ENCODE results near the gene MACF1.
A peak's percentile ranks its signal among the peaks of the same experiment; 100 is the strongest.

The MACF1 gene

DNA sequence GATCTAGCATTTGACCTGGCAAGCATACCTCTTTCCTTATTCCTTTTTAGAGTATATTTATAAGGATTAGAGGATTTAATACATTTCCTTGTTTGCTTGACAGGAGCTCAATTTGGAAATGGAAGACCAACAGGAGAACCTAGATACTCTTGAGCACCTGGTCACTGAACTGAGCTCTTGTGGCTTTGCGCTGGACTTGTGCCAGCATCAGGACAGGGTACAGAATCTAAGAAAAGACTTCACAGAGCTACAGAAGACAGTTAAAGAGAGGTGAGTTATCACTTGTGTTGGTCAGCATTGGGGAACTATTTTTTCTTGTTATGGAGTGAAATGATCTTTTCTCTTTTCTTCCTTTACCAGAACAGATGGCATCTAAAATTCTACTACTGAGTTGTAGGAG lies 163.6 kb downstream of the MACF1 start:
- DNase-seq (no peak), ATAC-seq (replicated peaks) (no peak)
- Mint-ChIP-seq H3K9me3 (no peaks in the 10 kb centered on the region), H3K4me1 (no peaks in the 10 kb centered on the region), H3K27me3 (no peaks in the 10 kb centered on the region), H3K36me3 (peaks cover 32 to 60% of the 10 kb centered on the region in 2 donors), H3K4me3 (no peak overlapping the region), H3K27ac (no peak overlapping the region)

DNA sequence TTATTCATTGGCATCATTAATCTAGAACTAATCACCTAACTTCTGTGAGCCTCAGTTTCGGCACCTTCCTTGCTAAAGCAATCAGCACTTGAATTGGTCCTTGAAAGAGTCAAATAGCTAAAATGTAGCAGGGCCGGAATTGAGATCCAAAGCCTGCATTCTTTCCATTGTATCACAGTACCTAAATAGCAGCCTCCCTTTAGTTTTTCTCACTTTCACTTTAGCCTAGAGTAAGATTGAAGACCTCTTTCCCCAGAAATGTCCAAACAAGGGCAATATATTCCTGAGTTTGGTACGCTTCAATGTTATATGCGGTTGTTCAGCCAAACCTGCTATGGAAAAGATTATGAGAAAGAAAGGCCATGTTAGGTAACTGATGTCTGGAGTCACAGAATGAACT lies 165.1 kb downstream of the MACF1 start:
- ATAC-seq (replicated peaks) (no peak), DNase-seq (no peak)
- H3K27ac Mint-ChIP-seq: no peak overlapping the region
- H3K4me1 Mint-ChIP-seq: no peaks in the 10 kb centered on the region
- H3K27me3 Mint-ChIP-seq: no peaks in the 10 kb centered on the region
- H3K9me3 Mint-ChIP-seq: no peaks in the 10 kb centered on the region
- H3K4me3 Mint-ChIP-seq: no peak overlapping the region
- peaks cover 30 to 53% of the 10 kb centered on the region in 2 donors for H3K36me3 Mint-ChIP-seq

DNA sequence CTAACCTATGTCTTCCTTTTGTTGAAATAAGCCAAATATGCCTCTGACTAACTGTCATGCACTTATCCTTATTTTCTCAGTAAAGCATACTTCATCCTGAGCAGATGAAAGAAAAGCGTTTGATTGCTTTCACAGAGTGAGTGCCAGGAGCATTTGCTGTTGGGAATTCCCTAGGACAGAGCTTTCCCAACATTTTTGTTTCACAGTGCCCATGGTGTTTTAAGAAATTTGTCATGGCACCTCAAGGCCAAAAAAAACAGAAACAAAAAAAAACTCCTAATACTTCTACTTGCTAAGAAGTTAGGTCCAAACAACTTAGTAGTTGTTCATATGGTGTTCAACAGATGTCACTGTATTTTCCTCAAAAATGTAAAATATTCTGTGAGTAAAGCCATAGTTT lies 166.1 kb downstream of the MACF1 start:
- H3K4me3 Mint-ChIP-seq: no peak overlapping the region
- ATAC-seq (replicated peaks) (no peak), DNase-seq (no peak)
- peaks cover 27 to 53% of the 10 kb centered on the region in 2 donors for H3K36me3 Mint-ChIP-seq
- H3K27me3 Mint-ChIP-seq: no peaks in the 10 kb centered on the region
- no peak overlapping the region for H3K27ac Mint-ChIP-seq
- no peaks in the 10 kb centered on the region for H3K9me3 Mint-ChIP-seq
- no peaks in the 10 kb centered on the region for H3K4me1 Mint-ChIP-seq

DNA sequence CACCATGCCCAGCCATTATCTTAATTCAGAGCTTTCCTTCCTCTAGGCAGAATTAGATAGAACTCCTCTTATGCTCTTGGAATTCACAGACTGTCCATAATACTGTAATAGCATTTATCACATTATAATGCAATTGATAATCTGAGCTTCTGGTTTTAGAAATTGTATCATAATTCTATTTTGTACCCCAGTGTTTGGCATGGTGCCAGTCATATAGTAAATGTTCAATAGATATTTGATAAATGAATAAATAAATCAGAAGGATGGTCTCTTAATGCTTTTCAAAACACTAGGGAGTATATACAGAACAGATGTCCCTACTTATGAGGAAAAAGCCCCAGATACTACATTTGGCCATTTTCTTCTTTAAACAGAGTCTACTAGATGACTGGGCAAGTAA lies 167.6 kb downstream of the MACF1 start:
- Mint-ChIP-seq H3K4me3 (no peak overlapping the region), H3K36me3 (peaks cover 24 to 51% of the 10 kb centered on the region in 2 donors), H3K9me3 (no peaks in the 10 kb centered on the region), H3K27ac (no peak overlapping the region), H3K27me3 (no peaks in the 10 kb centered on the region), H3K4me1 (no peaks in the 10 kb centered on the region)
- ATAC-seq (replicated peaks) (no peak), DNase-seq (no peak)

DNA sequence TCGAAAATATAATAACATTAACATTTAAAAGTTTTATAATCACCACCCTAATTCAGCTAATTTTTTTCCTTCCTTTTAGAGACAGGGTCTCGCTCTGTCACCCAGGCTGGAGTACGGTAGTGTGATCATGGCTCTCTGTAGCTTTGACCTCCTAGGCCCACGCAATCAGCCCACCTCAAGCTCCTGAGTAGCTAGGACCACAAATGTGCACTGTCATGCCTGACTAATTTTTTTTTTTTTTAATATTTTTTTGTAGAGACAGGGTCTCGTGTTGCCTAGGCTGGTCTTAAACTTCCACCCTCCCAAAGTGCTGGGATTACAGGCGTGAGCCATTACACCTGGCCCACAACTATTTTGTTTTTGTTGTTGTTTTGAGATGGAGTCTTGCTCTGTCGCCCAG lies 172.2 kb downstream of the MACF1 start:
- H3K4me3 Mint-ChIP-seq: no peak overlapping the region

DNA sequence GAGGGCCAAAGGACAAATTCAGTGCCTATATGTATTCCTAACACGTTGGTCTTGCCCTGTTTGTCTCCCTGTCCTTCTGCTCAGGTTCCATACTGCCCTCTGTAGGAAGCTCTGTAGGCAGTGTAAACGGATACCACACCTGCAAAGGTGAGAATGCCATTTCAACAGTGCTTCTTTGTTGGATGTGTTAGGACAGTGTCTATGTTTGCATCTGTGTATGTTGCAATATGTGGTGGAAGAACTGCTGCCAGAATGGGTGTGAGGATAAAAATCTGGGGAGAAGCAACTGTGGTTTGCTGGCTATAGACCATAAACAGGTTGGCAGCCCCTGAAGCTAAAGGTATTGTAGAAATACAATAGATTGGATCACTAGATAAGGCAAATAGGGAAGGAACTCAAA lies 173.9 kb downstream of the MACF1 start:
- H3K27ac Mint-ChIP-seq: no peak overlapping the region
- DNase-seq (no peak), ATAC-seq (replicated peaks) (no peak)
- no peaks in the 10 kb centered on the region for H3K27me3 Mint-ChIP-seq
- no peak overlapping the region for H3K4me3 Mint-ChIP-seq
- H3K4me1 Mint-ChIP-seq: no peaks in the 10 kb centered on the region
- no peaks in the 10 kb centered on the region for H3K9me3 Mint-ChIP-seq
- H3K36me3 Mint-ChIP-seq: peaks cover 9 to 25% of the 10 kb centered on the region in 2 donors

More for the DNA sequence above, 172.2 kb downstream of the MACF1 start:
- DNase-seq: no peak
- Mint-ChIP-seq H3K36me3 (peaks cover 16 to 38% of the 10 kb centered on the region in 2 donors), H3K4me1 (no peaks in the 10 kb centered on the region), H3K27me3 (no peaks in the 10 kb centered on the region), H3K9me3 (no peaks in the 10 kb centered on the region), H3K27ac (no peak overlapping the region)
- ATAC-seq (replicated peaks): no peak

DNA sequence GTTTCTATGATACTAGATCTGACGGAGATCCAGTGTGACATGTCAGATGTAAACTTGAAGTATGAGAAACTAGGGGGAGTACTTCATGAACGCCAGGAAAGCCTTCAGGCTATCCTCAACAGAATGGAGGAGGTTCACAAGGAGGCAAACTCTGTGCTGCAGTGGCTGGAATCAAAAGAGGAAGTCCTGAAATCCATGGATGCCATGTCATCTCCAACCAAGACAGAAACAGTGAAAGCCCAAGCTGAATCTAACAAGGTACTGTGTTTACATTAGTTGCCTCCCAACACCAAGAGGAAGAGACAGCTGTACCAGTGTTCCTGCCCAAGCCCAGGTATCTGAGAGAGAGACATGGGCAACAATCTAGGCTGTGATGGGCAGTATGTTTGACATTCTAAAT lies 174.7 kb downstream of the MACF1 start:
- peaks cover 12 to 29% of the 10 kb centered on the region in 2 donors for H3K36me3 Mint-ChIP-seq

DNA sequence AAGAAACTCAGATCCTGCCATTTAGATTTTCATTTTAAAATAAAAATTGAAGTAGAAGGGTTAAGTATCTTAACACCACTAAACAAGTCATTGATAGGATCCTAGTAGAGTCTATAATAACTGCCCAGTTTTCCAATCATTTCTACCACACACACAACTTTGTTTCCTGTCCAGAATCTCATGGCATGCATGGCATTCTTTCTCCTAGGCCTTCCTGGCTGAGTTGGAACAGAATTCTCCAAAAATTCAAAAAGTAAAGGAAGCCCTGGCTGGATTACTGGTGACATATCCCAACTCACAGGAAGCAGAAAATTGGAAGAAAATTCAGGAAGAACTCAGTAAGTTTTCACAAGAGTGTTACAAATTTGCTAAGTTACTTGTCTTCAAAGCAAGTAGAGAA lies 175.5 kb downstream of the MACF1 start:
- H3K27me3 Mint-ChIP-seq: no peaks in the 10 kb centered on the region
- no peaks in the 10 kb centered on the region for H3K9me3 Mint-ChIP-seq
- no peak overlapping the region for H3K27ac Mint-ChIP-seq
- no peak for DNase-seq
- H3K36me3 Mint-ChIP-seq: peaks cover 13 to 30% of the 10 kb centered on the region in 2 donors
- ATAC-seq (replicated peaks): no peak
- no peak overlapping the region for H3K4me3 Mint-ChIP-seq
- H3K4me1 Mint-ChIP-seq: no peaks in the 10 kb centered on the region

More for the DNA sequence above, 174.7 kb downstream of the MACF1 start:
- Mint-ChIP-seq H3K27ac (no peak overlapping the region), H3K27me3 (no peaks in the 10 kb centered on the region), H3K4me3 (no peak overlapping the region), H3K4me1 (no peaks in the 10 kb centered on the region), H3K9me3 (no peaks in the 10 kb centered on the region)
- DNase-seq (no peak), ATAC-seq (replicated peaks) (no peak)

DNA sequence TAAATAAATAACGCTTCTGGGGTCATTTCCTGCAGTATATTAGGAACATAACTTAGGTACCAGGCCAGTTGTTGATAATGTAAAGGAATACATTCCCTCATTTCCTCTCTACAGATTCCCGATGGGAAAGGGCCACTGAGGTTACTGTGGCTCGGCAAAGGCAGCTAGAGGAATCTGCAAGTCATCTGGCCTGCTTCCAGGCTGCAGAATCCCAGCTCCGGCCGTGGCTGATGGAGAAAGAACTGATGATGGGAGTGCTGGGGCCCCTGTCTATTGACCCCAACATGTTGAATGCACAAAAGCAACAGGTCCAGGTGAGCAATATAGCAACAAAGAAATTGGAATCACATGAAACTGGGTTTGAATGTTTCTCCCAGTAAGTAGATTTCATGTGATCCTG lies 177.3 kb downstream of the MACF1 start:
- no peak overlapping the region for H3K27ac Mint-ChIP-seq
- H3K27me3 Mint-ChIP-seq: no peaks in the 10 kb centered on the region
- H3K36me3 Mint-ChIP-seq: peaks cover 17 to 37% of the 10 kb centered on the region in 2 donors
- H3K9me3 Mint-ChIP-seq: no peaks in the 10 kb centered on the region
- DNase-seq (no peak), ATAC-seq (replicated peaks) (no peak)
- no peaks in the 10 kb centered on the region for H3K4me1 Mint-ChIP-seq
- H3K4me3 Mint-ChIP-seq: no peak overlapping the region

DNA sequence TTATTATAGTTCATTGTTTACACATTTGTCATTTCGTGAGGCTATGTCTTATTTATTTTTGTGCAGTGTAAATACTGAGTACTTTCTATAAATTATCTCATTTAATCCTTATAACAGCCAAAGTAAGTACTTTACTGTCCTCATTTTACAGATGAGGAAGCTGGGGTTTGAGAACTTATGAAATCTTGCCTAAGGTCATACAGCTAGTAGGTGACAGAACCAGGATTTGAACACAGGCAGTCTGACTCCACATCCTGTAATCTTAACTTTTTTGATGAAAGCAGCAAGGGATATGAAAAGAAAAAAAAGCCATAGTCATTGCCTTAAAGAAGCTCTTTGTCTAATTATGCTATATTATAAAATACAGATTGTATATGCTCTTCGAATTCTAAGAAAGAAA lies 179.8 kb downstream of the MACF1 start:
- H3K4me3 Mint-ChIP-seq: no peak overlapping the region
- peaks cover 0 to 2% of the 10 kb centered on the region in 2 donors for H3K4me1 Mint-ChIP-seq
- no peaks in the 10 kb centered on the region for H3K9me3 Mint-ChIP-seq
- peaks cover 31 to 41% of the 10 kb centered on the region in 2 donors for H3K36me3 Mint-ChIP-seq
- H3K27me3 Mint-ChIP-seq: no peaks in the 10 kb centered on the region
- no peak overlapping the region for H3K27ac Mint-ChIP-seq
- ATAC-seq (replicated peaks): no peak
- no peak for DNase-seq

DNA sequence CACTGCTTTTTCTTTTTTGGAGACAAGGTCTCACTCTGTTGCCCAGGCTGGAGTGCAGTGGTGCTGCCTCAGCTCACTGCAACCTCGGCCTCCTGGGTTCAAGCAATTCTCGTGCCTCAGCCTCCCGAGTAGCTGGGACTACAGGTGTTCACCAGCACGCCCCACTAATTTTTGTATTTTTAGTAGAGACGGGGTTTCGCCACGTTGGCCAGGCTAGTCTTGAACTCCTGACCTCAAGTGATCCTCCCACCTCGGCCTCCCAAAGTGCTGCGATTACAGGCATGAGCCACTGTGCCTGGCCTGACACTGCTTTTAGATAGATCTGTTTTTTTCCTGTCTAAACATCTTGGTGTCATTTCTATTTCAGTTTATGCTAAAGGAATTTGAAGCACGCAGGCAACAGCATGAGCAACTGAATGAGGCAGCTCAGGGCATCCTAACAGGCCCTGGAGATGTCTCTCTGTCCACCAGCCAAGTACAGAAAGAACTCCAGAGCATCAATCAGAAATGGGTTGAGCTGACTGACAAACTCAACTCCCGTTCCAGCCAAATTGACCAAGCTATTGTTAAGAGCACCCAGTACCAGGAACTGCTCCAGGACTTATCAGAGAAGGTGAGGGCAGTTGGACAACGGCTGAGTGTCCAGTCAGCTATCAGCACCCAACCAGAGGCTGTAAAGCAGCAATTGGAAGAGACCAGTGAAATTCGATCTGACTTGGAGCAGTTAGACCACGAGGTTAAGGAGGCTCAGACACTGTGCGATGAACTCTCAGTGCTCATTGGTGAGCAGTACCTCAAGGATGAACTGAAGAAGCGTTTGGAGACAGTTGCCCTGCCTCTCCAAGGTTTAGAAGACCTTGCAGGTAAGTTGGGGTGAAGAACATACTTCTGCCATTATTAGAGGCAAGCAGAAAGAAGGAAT lies 180.8 kb downstream of the MACF1 start:
- Mint-ChIP-seq H3K27ac (peak overlapping the region; percentile 42), H3K9me3 (no peaks in the 10 kb centered on the region), H3K4me3 (no peak overlapping the region), H3K27me3 (no peaks in the 10 kb centered on the region), H3K4me1 (peaks cover 0 to 2% of the 10 kb centered on the region in 2 donors), H3K36me3 (peaks cover 34 to 47% of the 10 kb centered on the region in 2 donors)
- DNase-seq (no peak), ATAC-seq (replicated peaks) (no peak)

DNA sequence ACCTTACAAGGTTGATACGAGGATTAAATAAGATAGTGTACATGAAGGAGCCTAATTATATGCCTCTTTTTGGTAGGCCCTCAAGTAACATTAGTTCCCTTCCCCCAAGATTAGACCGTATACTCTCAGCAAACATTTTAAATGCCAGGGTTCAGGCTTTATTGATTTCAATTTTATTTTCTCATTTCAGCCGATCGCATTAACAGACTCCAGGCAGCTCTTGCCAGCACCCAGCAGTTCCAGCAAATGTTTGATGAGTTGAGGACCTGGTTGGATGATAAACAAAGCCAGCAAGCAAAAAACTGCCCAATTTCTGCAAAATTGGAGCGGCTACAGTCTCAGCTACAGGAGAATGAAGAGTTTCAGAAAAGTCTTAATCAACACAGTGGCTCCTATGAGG lies 182.5 kb downstream of the MACF1 start:
- Mint-ChIP-seq H3K4me1 (peaks cover 8 to 11% of the 10 kb centered on the region in 2 donors), H3K9me3 (no peaks in the 10 kb centered on the region), H3K4me3 (no peak overlapping the region), H3K27ac (no peak overlapping the region), H3K36me3 (peaks cover 38 to 50% of the 10 kb centered on the region in 2 donors), H3K27me3 (no peaks in the 10 kb centered on the region)
- ATAC-seq (replicated peaks) (no peak), DNase-seq (no peak)

DNA sequence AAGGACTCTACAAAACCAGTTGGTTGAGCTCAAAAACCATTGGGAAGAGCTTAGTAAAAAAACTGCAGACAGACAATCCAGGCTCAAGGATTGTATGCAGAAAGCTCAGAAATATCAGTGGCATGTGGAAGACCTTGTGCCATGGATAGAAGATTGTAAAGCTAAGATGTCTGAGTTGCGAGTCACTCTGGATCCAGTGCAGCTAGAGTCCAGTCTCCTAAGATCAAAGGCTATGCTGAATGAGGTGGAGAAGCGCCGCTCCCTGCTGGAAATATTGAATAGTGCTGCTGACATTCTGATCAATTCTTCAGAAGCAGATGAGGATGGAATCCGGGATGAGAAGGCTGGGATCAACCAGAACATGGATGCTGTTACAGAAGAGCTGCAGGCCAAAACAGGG lies 183.0 kb downstream of the MACF1 start:
- no peak for ATAC-seq (replicated peaks)
- Mint-ChIP-seq H3K4me1 (peaks cover 10 to 12% of the 10 kb centered on the region in 2 donors), H3K4me3 (no peak overlapping the region), H3K9me3 (no peaks in the 10 kb centered on the region), H3K27me3 (no peaks in the 10 kb centered on the region), H3K27ac (no peak overlapping the region), H3K36me3 (peaks cover 37 to 55% of the 10 kb centered on the region in 2 donors)
- DNase-seq: no peak

DNA sequence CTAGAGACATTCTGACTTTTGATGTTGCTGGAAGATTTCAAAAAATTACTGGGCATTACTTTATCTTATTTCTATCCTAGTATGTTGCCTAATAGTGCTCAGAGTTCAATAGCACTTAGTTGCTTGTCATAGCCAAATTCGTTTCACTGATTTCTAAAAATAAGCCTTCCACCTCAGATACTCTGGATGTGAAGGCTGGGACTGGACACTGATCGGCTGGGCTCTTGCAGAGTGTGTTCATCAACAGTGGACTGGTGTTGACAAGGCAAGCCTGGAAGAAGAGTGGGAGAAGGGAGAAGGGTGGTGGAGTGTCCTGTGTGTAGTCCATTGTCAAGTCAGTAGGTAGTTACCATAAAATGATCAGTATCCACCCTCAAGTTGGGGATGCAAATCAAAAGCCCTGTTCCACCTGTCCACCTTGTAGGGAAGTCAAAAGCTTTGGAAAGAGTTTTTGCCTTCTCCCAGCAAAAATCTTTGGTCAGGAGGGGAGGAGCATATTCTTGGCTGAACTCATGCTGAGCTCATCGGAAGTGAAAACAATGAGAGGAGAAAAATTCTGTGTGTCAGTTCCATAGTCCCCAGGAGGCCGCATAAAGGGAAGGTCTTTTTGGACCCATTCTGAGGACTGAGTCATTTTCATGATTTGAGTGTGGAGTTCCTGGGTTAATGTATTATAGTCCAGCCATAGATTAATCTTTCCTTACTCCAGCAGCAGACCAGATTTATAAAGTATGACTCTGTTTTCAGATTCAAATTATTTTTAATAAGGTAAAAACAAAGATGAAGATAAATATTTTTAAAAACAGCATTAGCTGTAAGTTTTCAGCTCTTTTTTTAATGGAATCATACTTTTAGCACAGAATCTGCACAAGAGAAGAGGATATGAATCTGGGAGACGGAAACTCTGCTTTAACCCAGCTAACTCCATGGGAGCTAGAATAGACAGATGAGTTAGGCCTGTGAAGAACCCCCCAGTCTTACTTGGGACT lies 187.5 kb downstream of the MACF1 start:
- H3K4me1 Mint-ChIP-seq: peaks cover 39 to 49% of the 10 kb centered on the region in 2 donors
- DNase-seq (no peak), ATAC-seq (replicated peaks) (peak in 1 of 2 donors; percentile 38)
- H3K27me3 Mint-ChIP-seq: no peaks in the 10 kb centered on the region
- peaks cover 31 to 49% of the 10 kb centered on the region in 2 donors for H3K36me3 Mint-ChIP-seq
- H3K27ac Mint-ChIP-seq: peak overlapping the region; percentile 60
- no peak overlapping the region for H3K4me3 Mint-ChIP-seq
- no peaks in the 10 kb centered on the region for H3K9me3 Mint-ChIP-seq

Data from stimulated activated naive B cell treated with anti-CD40 and anti-IgM and Interleukin-4, amounts not matched to agents 10 μg/mL and 1 μg/mL and 100 μg/mL, for 72 hours (primary cell).